Caco-2 (cell line): Measurements from ENCODE around the gene FPR1. TPM values are rescaled to one million over a fixed set of nuclear protein-coding genes. Genes with fewer than 3 reads are reported as not detected.

Experiments
- Bru-seq: library from RNA; stranded (reverse); fragments of 400-500 nt; gene quantifications from one replicate; lab custom pipeline; 2021; lab: Mats Ljungman, UMichigan
- BruChase-seq, 2 experiments: library from RNA; stranded (reverse); fragments of 400-500 nt; gene quantifications; one replicate each; lab custom pipeline; 2021; lab: Mats Ljungman, UMichigan
- BruUV-seq: library from RNA; stranded (reverse); fragments of 400-500 nt; replicated peaks from 2 replicates; lab custom pipeline; 2021; lab: Mats Ljungman, UMichigan
- CTCF ChIA-PET: fragments of 300-600 bp; sonication (Branson Sonifier 250); formaldehyde crosslinking; loops from one replicate; lab custom pipeline; 2022; ENCODE audit warnings: antibody characterized with exemption; lab: Charles Lee
- POLR2A ChIA-PET: fragments of 300-600 bp; sonication (Branson Sonifier 250); formaldehyde crosslinking; loops from one replicate; lab custom pipeline; 2022; ENCODE audit warnings: antibody characterized with exemption; lab: Charles Lee
- DNase-seq, 2 experiments: peaks; one replicate each; pipeline versions ENCODE4 v3.0.0 to v3.0.0-alpha.2; 2020 to 2022
- H3K27me3 ChIP-seq: replicated peaks from 2 replicates; pipeline ENCODE4 v1.6.0; 2011; ENCODE audit warnings: low read length; ENCODE audit not compliant: control insufficient read depth, insufficient read depth
- H3K36me3 ChIP-seq: 2 replicates; pipeline ENCODE4 v1.5.1; 2011; ENCODE audit warnings: low read length; ENCODE audit not compliant: control insufficient read depth, insufficient read depth
- H3K4me1 ChIP-seq: fragments of 250-450 bp; sonication (Bioruptor Pico); 2 replicates; pipeline ENCODE4 v1.5.1; 2020; ENCODE audit warnings: mild to moderate bottlenecking
- H3K4me3 ChIP-seq: 2 replicates; pipeline ENCODE4 v1.5.1; 2011; ENCODE audit warnings: low read depth, mild to moderate bottlenecking, control low read depth, low read length
- H3K9me3 ChIP-seq: fragments of 250-450 bp; sonication (Bioruptor Pico); 2 replicates; pipeline ENCODE4 v1.5.1; 2020; ENCODE audit warnings: mild to moderate bottlenecking, moderate library complexity
- H3K27ac Mint-ChIP-seq: one replicate; pipeline ENCODE4 v1.8.0; 2022; ENCODE audit warnings: mixed read lengths; ENCODE audit not compliant: unreplicated experiment
- H3K27me3 Mint-ChIP-seq: one replicate; pipeline ENCODE4 v1.8.0; 2022; ENCODE audit warnings: mixed read lengths; ENCODE audit not compliant: insufficient read depth, unreplicated experiment
- H3K36me3 Mint-ChIP-seq: one replicate; pipeline ENCODE4 v1.8.0; 2022; ENCODE audit warnings: mild to moderate bottlenecking, mixed read lengths; ENCODE audit not compliant: insufficient read depth, unreplicated experiment
- H3K4me1 Mint-ChIP-seq: one replicate; pipeline ENCODE4 v1.8.0; 2022; ENCODE audit warnings: low read depth, mixed read lengths; ENCODE audit not compliant: unreplicated experiment
- H3K4me3 Mint-ChIP-seq: one replicate; pipeline ENCODE4 v1.8.0; 2022; ENCODE audit warnings: mild to moderate bottlenecking, moderate library complexity, mixed read lengths; ENCODE audit not compliant: unreplicated experiment
- H3K9me3 Mint-ChIP-seq: one replicate; pipeline ENCODE4 v1.8.0; 2022; ENCODE audit warnings: mixed read lengths; ENCODE audit not compliant: unreplicated experiment
- CTCF ChIP-seq, 2 experiments: fragments of 200-600 bp in 1 of 2; IDR thresholded peaks; 1 replicate in 1 of 2; 2 replicates in 1 of 2; pipeline versions ENCODE4 v1.5.1 to v1.8.0; 2011 to 2022; ENCODE audit warnings: antibody characterized with exemption in 1 of 2, control low read depth in 1 of 2, inconsistent platforms in 1 of 2, low read depth in 1 of 2, low read length in 1 of 2, mild to moderate bottlenecking in 1 of 2, moderate library complexity in 1 of 2; ENCODE audit not compliant: insufficient read depth in 1 of 2, severe bottlenecking in 1 of 2, unreplicated experiment in 1 of 2
- intact Hi-C: fragments of 100-400 bp; cut with micrococcal nuclease; formaldehyde crosslinking; loops from one replicate; pipeline ENCODE4 v1.10.0; 2022; ENCODE audit not compliant: unreplicated experiment
- long read RNA-seq: library from polyadenylated mRNA; stranded (forward); transcript quantifications from one replicate; pipeline ENCODE4 v2.0.0, GENCODE V29; 2022
- total RNA-seq: library from RNA; stranded (reverse); gene quantifications from 2 replicates; pipeline ENCODE4 v1.2.3, GENCODE V29; 2022

FPR1 gene
- total RNA-seq: not detected in 2 replicates
- Bru-seq, nascent RNA: not detected
- BruChase-seq, experiment 1, labeled RNA remaining after a 2-hour chase: not detected
- not detected for BruChase-seq, experiment 2, labeled RNA remaining after a 6-hour chase
- long read RNA-seq: 0 reads

- H3K4me1 Mint-ChIP-seq: no peaks in the 10 kb centered on the region
- ChIA-PET CTCF (no interaction called here), POLR2A (no interaction called here)
- no peak for DNase-seq
- Histone ChIP-seq H3K9me3 (no peaks in the 10 kb centered on the region), H3K4me3 (no peak within 1 kb of the TSS), H3K27me3 (no peaks in the 10 kb centered on the region), H3K4me1 (no peaks in the 10 kb centered on the region), H3K36me3 (no peaks in the 10 kb centered on the region)
- H3K4me3 Mint-ChIP-seq: no peak within 1 kb of the TSS
- no peak within 1 kb of the TSS for H3K27ac Mint-ChIP-seq
- no TSS peak for BruUV-seq
- TF ChIP-seq CTCF (IDR thresholded peaks at IDR 0.05; ENCODE audit: insufficient read depth in 1 of 2, low read depth in 1 of 2, low read length in 1 of 2, severe bottlenecking in 1 of 2, unreplicated experiment in 1 of 2): no peak
- intact Hi-C loops: no loop called here
- H3K27me3 Mint-ChIP-seq: peaks cover 3% of the 10 kb centered on the region
- no peaks in the 10 kb centered on the region for H3K36me3 Mint-ChIP-seq
- H3K9me3 Mint-ChIP-seq: peaks cover 53% of the 10 kb centered on the region
Measured at GRCh38 chr19:51751655-51752054, at the start of gene FPR1. TSS of gene FPR1 (minus strand) at chr19:51751878. CDS start at chr19:51746994, 4,884 bp downstream.

- ChIA-PET POLR2A (no interaction called here), CTCF (no interaction called here)
- Histone ChIP-seq H3K4me3 (no peak overlapping the region), H3K4me1 (no peaks in the 10 kb centered on the region), H3K27me3 (no peaks in the 10 kb centered on the region), H3K9me3 (peaks cover 30% of the 10 kb centered on the region), H3K36me3 (no peaks in the 10 kb centered on the region)
- Mint-ChIP-seq H3K9me3 (peaks cover 58% of the 10 kb centered on the region), H3K4me1 (no peaks in the 10 kb centered on the region), H3K27ac (no peak overlapping the region), H3K36me3 (no peaks in the 10 kb centered on the region), H3K27me3 (no peaks in the 10 kb centered on the region), H3K4me3 (no peak overlapping the region)
- no peak for TF ChIP-seq CTCF (IDR thresholded peaks at IDR 0.05; ENCODE audit: insufficient read depth in 1 of 2, low read depth in 1 of 2, low read length in 1 of 2, severe bottlenecking in 1 of 2, unreplicated experiment in 1 of 2)
- no peak for DNase-seq
- BruUV-seq: no TSS peak
- intact Hi-C loops: no loop called here
Measured at GRCh38 chr19:51800473-51801244, 49.0 kb upstream of the FPR1 start.

- POLR2A ChIA-PET: no interaction called here
- intact Hi-C loops: no loop called here
- Mint-ChIP-seq H3K27ac (no peak overlapping the region), H3K27me3 (no peaks in the 10 kb centered on the region), H3K4me3 (no peak overlapping the region), H3K9me3 (peaks cover 59% of the 10 kb centered on the region), H3K36me3 (no peaks in the 10 kb centered on the region), H3K4me1 (no peaks in the 10 kb centered on the region)
- no peak for DNase-seq
- CTCF ChIA-PET: no interaction called here
- no peak for TF ChIP-seq CTCF (IDR thresholded peaks at IDR 0.05; ENCODE audit: insufficient read depth in 1 of 2, low read depth in 1 of 2, low read length in 1 of 2, severe bottlenecking in 1 of 2, unreplicated experiment in 1 of 2)
- Histone ChIP-seq H3K27me3 (no peaks in the 10 kb centered on the region), H3K36me3 (no peaks in the 10 kb centered on the region), H3K4me3 (no peak overlapping the region), H3K9me3 (peaks cover 30% of the 10 kb centered on the region), H3K4me1 (no peaks in the 10 kb centered on the region)
- no TSS peak for BruUV-seq
Measured at GRCh38 chr19:51799774-51800472, 48.2 kb upstream of the FPR1 start.
